Measurements from ENCODE around the gene ZNF579. TPM values are rescaled to one million over a fixed set of nuclear protein-coding genes. Genes with fewer than 3 reads are reported as not detected.

Gene ZNF579
- total and polyA plus RNA-seq, 2 of the 8 experiments (the other 6 are each of a cell fraction or from before 2014, with no cell fraction given) = 10.0 to 18.9 TPM

GRCh38 chr19:55616395-55616875 is 35.8 kb upstream of the ZNF579 start (continued):
- TF ChIP-seq, protein P1, sequence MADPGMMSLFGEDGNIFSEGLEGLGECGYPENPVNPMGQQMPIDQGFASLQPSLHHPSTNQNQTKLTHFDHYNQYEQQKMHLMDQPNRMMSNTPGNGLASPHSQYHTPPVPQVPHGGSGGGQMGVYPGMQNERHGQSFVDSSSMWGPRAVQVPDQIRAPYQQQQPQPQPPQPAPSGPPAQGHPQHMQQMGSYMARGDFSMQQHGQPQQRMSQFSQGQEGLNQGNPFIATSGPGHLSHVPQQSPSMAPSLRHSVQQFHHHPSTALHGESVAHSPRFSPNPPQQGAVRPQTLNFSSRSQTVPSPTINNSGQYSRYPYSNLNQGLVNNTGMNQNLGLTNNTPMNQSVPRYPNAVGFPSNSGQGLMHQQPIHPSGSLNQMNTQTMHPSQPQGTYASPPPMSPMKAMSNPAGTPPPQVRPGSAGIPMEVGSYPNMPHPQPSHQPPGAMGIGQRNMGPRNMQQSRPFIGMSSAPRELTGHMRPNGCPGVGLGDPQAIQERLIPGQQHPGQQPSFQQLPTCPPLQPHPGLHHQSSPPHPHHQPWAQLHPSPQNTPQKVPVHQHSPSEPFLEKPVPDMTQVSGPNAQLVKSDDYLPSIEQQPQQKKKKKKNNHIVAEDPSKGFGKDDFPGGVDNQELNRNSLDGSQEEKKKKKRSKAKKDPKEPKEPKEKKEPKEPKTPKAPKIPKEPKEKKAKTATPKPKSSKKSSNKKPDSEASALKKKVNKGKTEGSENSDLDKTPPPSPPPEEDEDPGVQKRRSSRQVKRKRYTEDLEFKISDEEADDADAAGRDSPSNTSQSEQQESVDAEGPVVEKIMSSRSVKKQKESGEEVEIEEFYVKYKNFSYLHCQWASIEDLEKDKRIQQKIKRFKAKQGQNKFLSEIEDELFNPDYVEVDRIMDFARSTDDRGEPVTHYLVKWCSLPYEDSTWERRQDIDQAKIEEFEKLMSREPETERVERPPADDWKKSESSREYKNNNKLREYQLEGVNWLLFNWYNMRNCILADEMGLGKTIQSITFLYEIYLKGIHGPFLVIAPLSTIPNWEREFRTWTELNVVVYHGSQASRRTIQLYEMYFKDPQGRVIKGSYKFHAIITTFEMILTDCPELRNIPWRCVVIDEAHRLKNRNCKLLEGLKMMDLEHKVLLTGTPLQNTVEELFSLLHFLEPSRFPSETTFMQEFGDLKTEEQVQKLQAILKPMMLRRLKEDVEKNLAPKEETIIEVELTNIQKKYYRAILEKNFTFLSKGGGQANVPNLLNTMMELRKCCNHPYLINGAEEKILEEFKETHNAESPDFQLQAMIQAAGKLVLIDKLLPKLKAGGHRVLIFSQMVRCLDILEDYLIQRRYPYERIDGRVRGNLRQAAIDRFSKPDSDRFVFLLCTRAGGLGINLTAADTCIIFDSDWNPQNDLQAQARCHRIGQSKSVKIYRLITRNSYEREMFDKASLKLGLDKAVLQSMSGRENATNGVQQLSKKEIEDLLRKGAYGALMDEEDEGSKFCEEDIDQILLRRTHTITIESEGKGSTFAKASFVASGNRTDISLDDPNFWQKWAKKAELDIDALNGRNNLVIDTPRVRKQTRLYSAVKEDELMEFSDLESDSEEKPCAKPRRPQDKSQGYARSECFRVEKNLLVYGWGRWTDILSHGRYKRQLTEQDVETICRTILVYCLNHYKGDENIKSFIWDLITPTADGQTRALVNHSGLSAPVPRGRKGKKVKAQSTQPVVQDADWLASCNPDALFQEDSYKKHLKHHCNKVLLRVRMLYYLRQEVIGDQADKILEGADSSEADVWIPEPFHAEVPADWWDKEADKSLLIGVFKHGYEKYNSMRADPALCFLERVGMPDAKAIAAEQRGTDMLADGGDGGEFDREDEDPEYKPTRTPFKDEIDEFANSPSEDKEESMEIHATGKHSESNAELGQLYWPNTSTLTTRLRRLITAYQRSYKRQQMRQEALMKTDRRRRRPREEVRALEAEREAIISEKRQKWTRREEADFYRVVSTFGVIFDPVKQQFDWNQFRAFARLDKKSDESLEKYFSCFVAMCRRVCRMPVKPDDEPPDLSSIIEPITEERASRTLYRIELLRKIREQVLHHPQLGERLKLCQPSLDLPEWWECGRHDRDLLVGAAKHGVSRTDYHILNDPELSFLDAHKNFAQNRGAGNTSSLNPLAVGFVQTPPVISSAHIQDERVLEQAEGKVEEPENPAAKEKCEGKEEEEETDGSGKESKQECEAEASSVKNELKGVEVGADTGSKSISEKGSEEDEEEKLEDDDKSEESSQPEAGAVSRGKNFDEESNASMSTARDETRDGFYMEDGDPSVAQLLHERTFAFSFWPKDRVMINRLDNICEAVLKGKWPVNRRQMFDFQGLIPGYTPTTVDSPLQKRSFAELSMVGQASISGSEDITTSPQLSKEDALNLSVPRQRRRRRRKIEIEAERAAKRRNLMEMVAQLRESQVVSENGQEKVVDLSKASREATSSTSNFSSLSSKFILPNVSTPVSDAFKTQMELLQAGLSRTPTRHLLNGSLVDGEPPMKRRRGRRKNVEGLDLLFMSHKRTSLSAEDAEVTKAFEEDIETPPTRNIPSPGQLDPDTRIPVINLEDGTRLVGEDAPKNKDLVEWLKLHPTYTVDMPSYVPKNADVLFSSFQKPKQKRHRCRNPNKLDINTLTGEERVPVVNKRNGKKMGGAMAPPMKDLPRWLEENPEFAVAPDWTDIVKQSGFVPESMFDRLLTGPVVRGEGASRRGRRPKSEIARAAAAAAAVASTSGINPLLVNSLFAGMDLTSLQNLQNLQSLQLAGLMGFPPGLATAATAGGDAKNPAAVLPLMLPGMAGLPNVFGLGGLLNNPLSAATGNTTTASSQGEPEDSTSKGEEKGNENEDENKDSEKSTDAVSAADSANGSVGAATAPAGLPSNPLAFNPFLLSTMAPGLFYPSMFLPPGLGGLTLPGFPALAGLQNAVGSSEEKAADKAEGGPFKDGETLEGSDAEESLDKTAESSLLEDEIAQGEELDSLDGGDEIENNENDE (IDR thresholded peaks at IDR 0.05; ENCODE audit: insufficient replicate concordance, low read length) = no peak
- TF ChIP-seq EZH2 (IDR thresholded peaks at IDR 0.05; ENCODE audit: low read depth, low read length, severe bottlenecking) (no peak), EGR1 (IDR thresholded peaks at IDR 0.05; ENCODE audit: borderline replicate concordance, low read depth, low read length) (no peak), CHD2 (IDR thresholded peaks at IDR 0.05; ENCODE audit: low read length) (no peak), CEBPB (IDR thresholded peaks at IDR 0.05; ENCODE audit: low read depth, low read length) (no peak), GTF2F1 (IDR thresholded peaks at IDR 0.05; ENCODE audit: borderline replicate concordance, low read depth, low read length) (no peak), SUZ12 (IDR thresholded peaks at IDR 0.05; ENCODE audit: low read length) (no peak), ATF3 (IDR thresholded peaks at IDR 0.05; ENCODE audit: insufficient read depth, low read depth, low read length) (no peak), TAF7 (optimal IDR thresholded peaks at IDR 0.05; ENCODE audit: borderline replicate concordance, low read depth, low read length) (no peak), PHF8 (conservative IDR thresholded peaks at IDR 0.05; ENCODE audit: low read depth, low read length) (no peak), RAD21 (IDR thresholded peaks at IDR 0.05 in 1 of 2, conservative IDR thresholded peaks at IDR 0.05 in 1 of 2; ENCODE audit: low read depth in 2 of 2, low read length in 2 of 2) (no peak)

All from H1 (cell line).